PC-3 (cell line): Measurements from ENCODE around the gene SLCO3A1.

ENCODE experiments used
- EZH2 ChIP-seq: fragments of 300-600 bp; sonication (generic); IDR thresholded peaks from one replicate; pipeline ENCODE4 v1.6.1; 2017; ENCODE audit warnings: antibody characterized with exemption, mild to moderate bottlenecking, low read length; ENCODE audit not compliant: unreplicated experiment
- TF ChIP-seq, protein P1 (sequence below): fragments of 300-600 bp; sonication (generic); conservative IDR thresholded peaks from 2 replicates; pipeline ENCODE4 v1.5.1; 2017; ENCODE audit warnings: antibody characterized with exemption, low read depth, mild to moderate bottlenecking, low read length

DNA sequence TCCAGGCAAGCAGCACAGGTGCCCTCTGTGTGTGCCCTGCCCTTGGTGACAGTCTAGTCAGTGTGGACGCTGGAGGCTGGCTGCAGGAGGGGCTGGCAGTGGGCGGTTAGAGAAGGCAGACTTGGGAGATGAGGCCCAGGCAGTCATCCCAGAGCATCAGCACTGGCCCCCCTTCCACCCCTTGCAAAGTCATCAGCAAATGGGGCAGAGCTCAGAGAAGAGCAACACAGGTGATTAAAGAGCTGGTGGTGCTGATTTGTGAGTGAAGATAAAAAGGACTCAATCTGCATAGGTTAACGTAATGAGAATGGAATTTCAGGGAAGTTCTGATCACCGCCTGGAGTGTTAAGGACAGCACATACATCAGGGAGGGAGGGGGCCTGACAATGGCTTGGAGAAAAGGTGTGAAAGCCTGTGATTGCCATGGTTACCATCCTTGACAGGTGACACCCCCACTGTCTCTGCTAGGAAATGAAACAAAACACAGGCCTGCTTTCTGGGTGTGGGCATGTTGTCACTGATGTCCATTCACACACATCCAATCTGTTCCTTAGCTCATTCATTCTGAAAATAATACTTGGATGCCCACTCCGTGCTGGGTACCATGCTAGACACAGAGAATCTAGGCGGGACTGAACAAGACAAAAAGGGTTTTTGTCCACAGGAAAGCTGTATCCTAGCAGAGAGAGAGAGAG lies 270.6 kb downstream of the SLCO3A1 start:
- TF ChIP-seq, protein P1, sequence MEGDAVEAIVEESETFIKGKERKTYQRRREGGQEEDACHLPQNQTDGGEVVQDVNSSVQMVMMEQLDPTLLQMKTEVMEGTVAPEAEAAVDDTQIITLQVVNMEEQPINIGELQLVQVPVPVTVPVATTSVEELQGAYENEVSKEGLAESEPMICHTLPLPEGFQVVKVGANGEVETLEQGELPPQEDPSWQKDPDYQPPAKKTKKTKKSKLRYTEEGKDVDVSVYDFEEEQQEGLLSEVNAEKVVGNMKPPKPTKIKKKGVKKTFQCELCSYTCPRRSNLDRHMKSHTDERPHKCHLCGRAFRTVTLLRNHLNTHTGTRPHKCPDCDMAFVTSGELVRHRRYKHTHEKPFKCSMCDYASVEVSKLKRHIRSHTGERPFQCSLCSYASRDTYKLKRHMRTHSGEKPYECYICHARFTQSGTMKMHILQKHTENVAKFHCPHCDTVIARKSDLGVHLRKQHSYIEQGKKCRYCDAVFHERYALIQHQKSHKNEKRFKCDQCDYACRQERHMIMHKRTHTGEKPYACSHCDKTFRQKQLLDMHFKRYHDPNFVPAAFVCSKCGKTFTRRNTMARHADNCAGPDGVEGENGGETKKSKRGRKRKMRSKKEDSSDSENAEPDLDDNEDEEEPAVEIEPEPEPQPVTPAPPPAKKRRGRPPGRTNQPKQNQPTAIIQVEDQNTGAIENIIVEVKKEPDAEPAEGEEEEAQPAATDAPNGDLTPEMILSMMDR: no peak
- no peak for TF ChIP-seq EZH2
